Measurements from ENCODE around the gene ERCC1.

The ERCC1 gene

DNA sequence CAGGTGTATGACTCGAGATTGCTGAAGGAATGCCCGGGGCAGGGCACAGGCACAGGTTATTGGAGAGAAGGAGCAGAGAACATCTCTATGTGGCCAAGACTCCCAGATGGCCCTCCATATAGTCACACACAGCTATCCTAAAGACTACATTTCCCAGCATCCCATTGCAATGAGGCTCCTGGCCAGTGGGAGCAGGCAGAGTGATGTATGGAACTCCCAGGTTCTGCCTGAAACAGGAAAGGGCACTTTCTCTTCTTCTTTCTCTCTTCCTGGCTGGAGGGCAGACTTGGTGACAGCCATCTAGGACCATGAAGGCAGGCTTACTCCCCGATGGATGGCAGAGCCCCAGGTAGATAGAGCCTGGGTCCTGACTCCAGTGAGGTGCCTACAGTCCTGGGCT lies 32.4 kb downstream of the ERCC1 start:
- no peak overlapping the region for H3K4me3 Mint-ChIP-seq
- peaks cover 6% of the 10 kb centered on the region for H3K27me3 Mint-ChIP-seq
- H3K9me3 Mint-ChIP-seq (ENCODE audit: low read depth): no peaks in the 10 kb centered on the region
- peaks cover 1% of the 10 kb centered on the region for H3K4me1 Mint-ChIP-seq (ENCODE audit: low read depth)
- no peaks in the 10 kb centered on the region for H3K36me3 Mint-ChIP-seq
- no peak overlapping the region for H3K27ac Mint-ChIP-seq

GRCh38 chr19:45385392-45386221 lies 38.1 kb downstream of the ERCC1 start:
- Mint-ChIP-seq H3K9me3 (ENCODE audit: low read depth) (no peaks in the 10 kb centered on the region), H3K4me3 (no peak overlapping the region), H3K27ac (no peak overlapping the region), H3K27me3 (peaks cover 12% of the 10 kb centered on the region), H3K4me1 (ENCODE audit: low read depth) (no peaks in the 10 kb centered on the region), H3K36me3 (no peaks in the 10 kb centered on the region)

GRCh38 chr19:45382426-45382825 lies 41.3 kb downstream of the ERCC1 start:
- Mint-ChIP-seq H3K4me3 (no peak overlapping the region), H3K9me3 (ENCODE audit: low read depth) (no peaks in the 10 kb centered on the region), H3K36me3 (no peaks in the 10 kb centered on the region), H3K27me3 (peaks cover 7% of the 10 kb centered on the region), H3K27ac (no peak overlapping the region), H3K4me1 (ENCODE audit: low read depth) (no peaks in the 10 kb centered on the region)

DNA sequence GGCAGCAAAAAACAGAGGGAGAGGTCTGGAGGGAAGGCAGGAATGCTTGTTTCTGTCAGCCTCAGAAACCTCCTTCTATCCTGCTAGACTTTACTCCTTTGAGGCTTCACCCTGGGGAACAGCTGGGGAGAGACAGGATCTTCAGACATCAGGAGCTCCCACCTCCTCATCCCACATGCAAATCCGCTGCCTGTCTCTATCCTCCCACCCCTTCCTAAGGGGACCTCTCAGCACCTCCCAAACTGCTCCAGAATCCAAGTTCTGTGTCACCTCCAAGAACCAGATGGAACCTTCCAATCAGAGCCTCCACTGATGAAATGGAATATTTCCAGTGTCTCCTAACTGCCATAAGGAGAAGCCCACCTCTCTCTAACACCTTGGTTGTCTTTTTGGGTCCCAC lies 43.6 kb downstream of the ERCC1 start:
- H3K9me3 Mint-ChIP-seq (ENCODE audit: low read depth): no peaks in the 10 kb centered on the region
- H3K4me1 Mint-ChIP-seq (ENCODE audit: low read depth): no peaks in the 10 kb centered on the region
- H3K4me3 Mint-ChIP-seq: no peak overlapping the region
- peaks cover 4% of the 10 kb centered on the region for H3K27me3 Mint-ChIP-seq
- H3K27ac Mint-ChIP-seq: no peak overlapping the region
- H3K36me3 Mint-ChIP-seq: no peaks in the 10 kb centered on the region

DNA sequence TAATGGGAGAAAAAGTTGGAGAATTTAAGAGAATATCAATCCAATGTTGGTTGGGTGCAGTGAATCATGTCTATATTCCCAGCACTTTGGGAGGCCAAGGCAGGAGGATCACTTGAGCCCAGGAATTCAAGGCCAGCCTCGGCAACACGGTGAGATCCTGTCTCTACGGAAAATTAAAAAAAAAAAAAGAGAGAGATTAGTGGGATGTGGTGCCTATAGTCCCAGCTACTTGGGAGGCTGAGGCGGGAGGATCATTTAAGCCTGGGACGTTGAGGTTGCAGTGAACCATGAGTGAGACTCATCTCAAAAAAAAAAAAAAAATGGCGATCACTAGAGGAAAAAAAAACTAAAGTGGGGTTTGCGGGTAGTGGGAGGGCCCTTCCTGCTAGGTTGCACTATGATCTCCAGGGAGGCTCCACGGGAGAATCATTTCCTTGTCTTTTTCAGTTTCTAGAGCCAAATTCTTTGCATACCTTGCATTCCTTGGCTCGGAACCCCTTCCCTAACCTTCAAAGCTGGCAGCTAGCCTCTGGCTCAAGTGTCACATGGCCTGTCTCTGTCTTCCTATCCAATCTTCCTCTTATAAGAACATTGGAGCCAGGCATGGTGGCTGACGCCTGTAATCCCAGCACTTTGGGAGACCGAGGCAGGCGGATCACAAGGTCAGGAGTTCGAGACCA lies 47.5 kb downstream of the ERCC1 start:
- H3K27ac Mint-ChIP-seq: no peak overlapping the region

DNA sequence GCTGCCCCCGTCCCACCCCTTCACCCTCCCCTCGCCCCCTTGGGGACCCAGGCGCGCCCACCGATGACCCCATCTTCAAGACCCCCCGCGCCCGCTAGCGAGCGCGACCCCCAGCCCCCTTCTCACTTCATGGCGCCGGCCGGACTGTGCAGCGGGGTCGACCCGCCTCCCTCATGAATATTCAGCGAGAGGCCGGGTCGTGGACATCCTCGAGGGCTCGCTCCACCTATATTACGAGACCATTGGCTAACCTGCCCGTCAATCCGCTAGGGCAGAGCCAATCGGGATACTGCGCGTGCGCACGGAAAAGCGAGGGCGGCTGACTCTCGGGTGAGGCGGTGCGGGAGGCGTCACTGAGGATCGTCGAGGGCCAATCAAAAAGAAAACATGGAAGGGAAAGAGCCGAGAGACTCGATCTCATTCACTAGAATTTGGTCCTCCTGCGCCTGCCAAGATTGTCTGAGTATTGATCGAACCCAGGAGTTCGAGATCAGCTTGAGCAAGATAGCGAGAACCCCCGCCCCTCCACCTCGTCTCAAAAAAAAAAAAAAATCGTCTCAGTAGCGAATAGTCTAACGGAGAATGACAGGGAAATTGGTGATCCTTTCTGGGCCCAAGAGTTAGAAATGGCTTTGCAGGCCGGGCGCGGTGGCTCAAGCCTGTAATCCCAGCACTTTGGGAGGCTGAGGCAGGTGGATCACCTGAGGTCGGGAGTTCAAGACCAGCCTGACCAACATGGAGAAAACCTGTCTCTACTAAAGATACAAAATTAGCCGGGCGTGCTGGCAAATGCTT lies 53.1 kb downstream of the ERCC1 start, which contains the start of gene ERCC2:
Gene ERCC2 (minus strand): TSS at position 164 of the 795 bp plus-strand sequence. CDS start 33 bp downstream, at position 131.
- Mint-ChIP-seq H3K9me3 (ENCODE audit: low read depth) (no peaks in the 10 kb centered on the region), H3K36me3 (no peaks in the 10 kb centered on the region), H3K4me1 (ENCODE audit: low read depth) (peaks cover 15% of the 10 kb centered on the region), H3K27me3 (peaks cover 1% of the 10 kb centered on the region), H3K27ac (peak within 1 kb of the TSS; percentile 98), H3K4me3 (peak within 1 kb of the TSS; percentile 93)

More for the DNA sequence above, 47.5 kb downstream of the ERCC1 start:
- Mint-ChIP-seq H3K27me3 (peaks cover 1% of the 10 kb centered on the region), H3K4me1 (ENCODE audit: low read depth) (no peaks in the 10 kb centered on the region), H3K4me3 (no peak overlapping the region), H3K9me3 (ENCODE audit: low read depth) (no peaks in the 10 kb centered on the region), H3K36me3 (no peaks in the 10 kb centered on the region)

GRCh38 chr19:45368737-45369340 lies 54.9 kb downstream of the ERCC1 start:
- H3K9me3 Mint-ChIP-seq (ENCODE audit: low read depth): no peaks in the 10 kb centered on the region
- peaks cover 15% of the 10 kb centered on the region for H3K4me1 Mint-ChIP-seq (ENCODE audit: low read depth)
- H3K27ac Mint-ChIP-seq: no peak overlapping the region
- H3K4me3 Mint-ChIP-seq: peak overlapping the region; percentile 72
- H3K36me3 Mint-ChIP-seq: no peaks in the 10 kb centered on the region
- H3K27me3 Mint-ChIP-seq: no peaks in the 10 kb centered on the region

GRCh38 chr19:45368127-45368526 lies 55.6 kb downstream of the ERCC1 start:
- H3K4me3 Mint-ChIP-seq: no peak overlapping the region
- no peaks in the 10 kb centered on the region for H3K27me3 Mint-ChIP-seq
- no peak overlapping the region for H3K27ac Mint-ChIP-seq
- H3K4me1 Mint-ChIP-seq (ENCODE audit: low read depth): peaks cover 15% of the 10 kb centered on the region
- H3K9me3 Mint-ChIP-seq (ENCODE audit: low read depth): no peaks in the 10 kb centered on the region
- no peaks in the 10 kb centered on the region for H3K36me3 Mint-ChIP-seq

DNA sequence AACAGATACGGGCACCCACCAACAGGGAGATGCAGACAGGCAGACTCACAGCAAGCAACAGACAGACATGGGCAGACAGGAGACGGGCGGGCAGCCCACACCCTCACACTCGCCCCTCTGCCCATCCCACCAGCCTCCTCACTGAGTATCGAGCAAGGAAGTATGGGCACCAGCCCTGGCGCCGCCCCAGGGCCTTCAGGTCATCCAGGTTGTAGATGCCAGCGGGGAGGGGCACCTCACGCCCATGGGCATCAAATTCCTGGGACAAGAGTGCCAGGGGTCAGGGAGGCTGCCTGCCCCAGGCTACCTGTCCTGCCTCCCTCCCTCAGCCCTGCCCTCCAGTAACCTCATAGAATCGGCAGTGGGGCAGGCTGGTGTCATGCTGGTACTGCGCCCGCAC lies 59.0 kb downstream of the ERCC1 start:
- peaks cover 4% of the 10 kb centered on the region for H3K36me3 Mint-ChIP-seq
- no peaks in the 10 kb centered on the region for H3K9me3 Mint-ChIP-seq (ENCODE audit: low read depth)
- no peak overlapping the region for H3K4me3 Mint-ChIP-seq
- H3K27ac Mint-ChIP-seq: no peak overlapping the region
- H3K27me3 Mint-ChIP-seq: no peaks in the 10 kb centered on the region
- peaks cover 11% of the 10 kb centered on the region for H3K4me1 Mint-ChIP-seq (ENCODE audit: low read depth)

- Mint-ChIP-seq H3K4me3 (no peak overlapping the region), H3K36me3 (peaks cover 4% of the 10 kb centered on the region)
These were observed 59.8 kb downstream of the ERCC1 start for GRCh38 chr19:45363861-45364459.

GRCh38 chr19:45362291-45362690 lies 61.4 kb downstream of the ERCC1 start:
- peaks cover 4% of the 10 kb centered on the region for H3K36me3 Mint-ChIP-seq
- H3K27ac Mint-ChIP-seq: no peak overlapping the region
- H3K9me3 Mint-ChIP-seq (ENCODE audit: low read depth): no peaks in the 10 kb centered on the region
- H3K27me3 Mint-ChIP-seq: no peaks in the 10 kb centered on the region
- H3K4me1 Mint-ChIP-seq (ENCODE audit: low read depth): no peaks in the 10 kb centered on the region
- H3K4me3 Mint-ChIP-seq: no peak overlapping the region

More at GRCh38 chr19:45363861-45364459, 59.8 kb downstream of the ERCC1 start:
- no peaks in the 10 kb centered on the region for H3K27me3 Mint-ChIP-seq
- no peak overlapping the region for H3K27ac Mint-ChIP-seq
- no peaks in the 10 kb centered on the region for H3K9me3 Mint-ChIP-seq (ENCODE audit: low read depth)
- H3K4me1 Mint-ChIP-seq (ENCODE audit: low read depth): peaks cover 9% of the 10 kb centered on the region

GRCh38 chr19:45361608-45362007 lies 62.1 kb downstream of the ERCC1 start:
- Mint-ChIP-seq H3K27ac (no peak overlapping the region), H3K36me3 (peaks cover 4% of the 10 kb centered on the region), H3K4me3 (no peak overlapping the region), H3K9me3 (ENCODE audit: low read depth) (no peaks in the 10 kb centered on the region), H3K4me1 (ENCODE audit: low read depth) (no peaks in the 10 kb centered on the region), H3K27me3 (no peaks in the 10 kb centered on the region)

GRCh38 chr19:45358213-45358792 lies 65.4 kb downstream of the ERCC1 start:
- H3K27ac Mint-ChIP-seq: no peak overlapping the region
- H3K9me3 Mint-ChIP-seq (ENCODE audit: low read depth): no peaks in the 10 kb centered on the region
- peaks cover 4% of the 10 kb centered on the region for H3K36me3 Mint-ChIP-seq
- H3K27me3 Mint-ChIP-seq: no peaks in the 10 kb centered on the region
- no peaks in the 10 kb centered on the region for H3K4me1 Mint-ChIP-seq (ENCODE audit: low read depth)
- H3K4me3 Mint-ChIP-seq: no peak overlapping the region

DNA sequence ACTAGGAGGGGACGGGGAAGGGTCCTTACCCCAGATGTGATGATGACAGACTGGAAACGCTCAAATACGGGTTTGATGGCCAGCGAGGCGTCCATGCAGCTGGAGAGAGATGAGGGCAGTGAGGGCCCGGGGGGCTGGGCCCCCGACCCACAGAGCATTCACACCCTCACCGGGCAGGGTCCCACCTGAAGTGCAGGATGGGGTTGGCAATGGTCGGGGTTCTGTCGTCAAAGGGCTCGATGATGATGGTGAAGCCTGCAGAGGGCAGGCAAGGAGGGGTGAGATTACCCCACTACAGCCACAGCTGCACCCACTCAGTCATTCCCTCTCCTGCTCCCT lies 66.3 kb downstream of the ERCC1 start:
- H3K36me3 Mint-ChIP-seq: peaks cover 4% of the 10 kb centered on the region

More for the DNA sequence above, 66.3 kb downstream of the ERCC1 start:
- no peaks in the 10 kb centered on the region for H3K27me3 Mint-ChIP-seq
- H3K9me3 Mint-ChIP-seq (ENCODE audit: low read depth): no peaks in the 10 kb centered on the region
- H3K27ac Mint-ChIP-seq: no peak overlapping the region
- H3K4me1 Mint-ChIP-seq (ENCODE audit: low read depth): no peaks in the 10 kb centered on the region
- no peak overlapping the region for H3K4me3 Mint-ChIP-seq

Measured in activated naive CD8-positive, alpha-beta T cell (primary cell).